Hematopoietic multipotent progenitor cell treated with erythropoietin and hydrocortisone succinate and interleukin-3 and kit ligand, for 4 days (in vitro differentiated cells): ENCODE data around the gene MYO1D.
"Not testable (repeated sequence)": the region's sequence is repeated elsewhere in the genome, so short reads cannot be mapped to it uniquely, and the experiment has no call there.

Experiments used
- DNase-seq: peaks from one replicate; pipeline ENCODE4 v3.0.0-alpha.2; 2015

Gene MYO1D

GRCh38 chr17:32483451-32484019 is 393.4 kb downstream of the MYO1D start:
- peak; percentile 77 for DNase-seq

- no peak for DNase-seq
These were observed 394.2 kb downstream of the MYO1D start for GRCh38 chr17:32482568-32483320.

- DNase-seq: no peak
These were observed 395.7 kb downstream of the MYO1D start for GRCh38 chr17:32481193-32481592.

GRCh38 chr17:32479074-32479617 is 397.8 kb downstream of the MYO1D start:
- DNase-seq: no peak

DNA sequence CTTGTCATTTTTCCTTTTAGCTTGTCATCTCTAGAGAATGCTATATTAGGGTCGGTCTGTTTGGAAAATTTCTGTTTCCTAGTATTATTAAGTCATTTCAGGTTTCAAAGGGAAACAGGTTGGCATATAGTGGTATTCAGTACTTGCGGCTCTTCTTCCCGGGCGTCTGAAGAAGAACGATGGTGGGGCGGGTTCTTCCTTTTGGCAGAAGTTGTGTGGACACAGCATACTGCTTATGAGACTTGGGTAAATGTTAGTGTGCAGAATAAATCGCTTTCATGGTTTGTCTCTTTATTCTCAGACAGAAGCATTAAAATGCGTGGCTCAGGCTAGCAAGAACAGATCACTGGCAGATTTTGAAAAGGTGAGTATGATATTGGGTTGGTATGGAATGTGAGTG is 399.7 kb downstream of the MYO1D start:
- no peak for DNase-seq

DNA sequence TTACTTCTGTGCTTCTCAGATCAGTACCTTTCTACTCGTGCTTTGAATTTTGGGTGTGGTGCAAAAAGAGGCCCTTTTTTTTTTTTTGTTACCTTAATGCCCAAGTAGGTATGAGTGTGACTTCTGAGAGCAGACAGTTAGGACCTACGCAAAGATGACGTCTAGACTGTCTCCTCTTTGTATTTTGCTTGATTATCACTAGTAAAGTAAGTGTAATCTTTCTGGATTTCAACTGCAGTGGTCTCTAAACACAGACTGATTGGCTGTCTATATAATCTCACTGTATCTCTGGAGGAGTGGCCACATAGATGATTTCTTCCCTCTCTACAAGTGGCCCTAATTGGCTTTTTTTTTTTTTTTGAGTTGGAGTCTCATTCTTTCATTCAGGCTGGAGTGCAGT is 401.7 kb downstream of the MYO1D start:
- no peak for DNase-seq

DNA sequence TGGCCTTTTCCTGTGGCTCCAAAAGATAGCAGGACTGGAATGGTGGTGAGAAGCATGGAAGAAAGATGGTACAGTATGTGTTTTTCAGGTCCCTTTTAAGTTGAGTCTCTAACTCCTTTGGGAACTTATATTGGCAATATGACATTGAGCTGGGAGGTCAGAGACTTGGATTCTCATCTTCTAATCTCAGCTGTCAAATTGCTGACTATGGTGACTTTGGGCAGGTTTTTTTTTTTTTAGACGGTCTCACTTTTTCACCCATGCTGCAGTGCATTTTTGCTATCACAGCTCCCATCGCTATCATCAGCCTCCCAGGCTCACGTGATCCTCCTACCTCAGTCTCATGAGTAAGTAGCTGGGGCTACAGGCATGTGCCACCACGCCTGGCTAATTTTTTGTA is 405.3 kb downstream of the MYO1D start:
- DNase-seq: no peak

- DNase-seq: no peak
These were observed 406.3 kb downstream of the MYO1D start for GRCh38 chr17:32470405-32471167.

DNA sequence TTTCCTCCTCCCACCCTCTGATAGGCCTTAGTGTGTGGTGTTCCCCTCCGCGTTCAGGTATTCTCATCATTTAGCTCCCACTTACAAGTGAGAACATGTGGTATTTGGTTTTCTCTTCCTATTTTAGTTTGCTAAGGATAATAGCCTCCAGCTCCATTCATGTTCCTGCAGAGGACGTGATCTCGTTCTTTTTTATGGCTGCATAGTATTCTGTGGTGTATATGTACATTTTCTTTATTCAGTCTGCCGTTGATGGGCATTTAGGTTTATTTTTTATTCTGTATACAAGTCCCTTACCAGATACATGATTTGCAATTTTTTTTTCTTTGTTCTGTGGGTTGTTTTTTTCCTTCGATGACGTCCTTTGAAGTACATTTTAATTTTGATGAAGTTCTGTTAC is 409.0 kb downstream of the MYO1D start:
- no peak for DNase-seq

GRCh38 chr17:32464374-32464773 is 412.6 kb downstream of the MYO1D start:
- no peak for DNase-seq

- DNase-seq: no peak
These were observed 413.6 kb downstream of the MYO1D start for GRCh38 chr17:32463304-32463703.

DNA sequence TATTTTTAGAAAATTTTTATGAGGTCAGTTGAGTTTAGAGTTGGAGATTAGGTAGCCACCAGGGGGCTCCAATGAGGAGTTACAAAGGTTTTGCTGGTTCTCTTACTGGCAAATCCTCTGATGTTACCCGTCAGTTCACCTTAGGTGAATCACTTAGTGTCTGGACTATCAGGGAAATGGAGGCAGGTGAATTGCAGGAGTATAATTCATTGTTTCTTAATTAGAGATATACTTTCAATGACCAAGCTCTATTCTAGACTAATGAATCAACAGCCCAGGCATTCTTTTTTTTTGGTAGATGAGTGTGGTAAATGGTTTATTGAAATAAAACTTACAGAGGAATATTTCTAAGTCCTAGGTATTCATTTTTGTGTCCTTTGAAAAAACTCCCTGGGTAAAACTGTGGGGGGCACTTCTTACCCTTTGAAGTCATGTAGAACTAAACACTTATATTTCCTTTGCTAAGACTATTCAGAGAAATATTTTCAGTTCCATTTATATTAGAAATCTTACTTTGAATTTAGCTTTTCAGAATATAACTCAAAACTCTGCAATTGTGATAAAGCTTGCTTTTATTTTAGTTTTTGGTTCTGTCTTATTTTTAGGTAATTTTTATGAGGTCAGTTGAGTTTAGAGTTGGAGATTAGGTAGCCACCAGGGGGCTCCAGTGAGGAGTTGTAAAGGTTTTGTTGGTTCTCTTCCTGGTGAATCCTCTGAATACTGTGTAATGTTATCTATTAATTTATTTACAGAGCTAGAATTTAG is 414.9 kb downstream of the MYO1D start:
- peak; percentile 85 for DNase-seq

- no peak for DNase-seq
These were observed 415.4 kb downstream of the MYO1D start for GRCh38 chr17:32461498-32461852.

GRCh38 chr17:32460054-32460453 is 416.9 kb downstream of the MYO1D start:
- DNase-seq: no peak

- no peak for DNase-seq
These were observed 418.6 kb downstream of the MYO1D start for GRCh38 chr17:32458371-32458770.

GRCh38 chr17:32453370-32453769 is 423.6 kb downstream of the MYO1D start:
- no peak for DNase-seq

- no peak for DNase-seq
These were observed 424.6 kb downstream of the MYO1D start for GRCh38 chr17:32452281-32452680.

DNA sequence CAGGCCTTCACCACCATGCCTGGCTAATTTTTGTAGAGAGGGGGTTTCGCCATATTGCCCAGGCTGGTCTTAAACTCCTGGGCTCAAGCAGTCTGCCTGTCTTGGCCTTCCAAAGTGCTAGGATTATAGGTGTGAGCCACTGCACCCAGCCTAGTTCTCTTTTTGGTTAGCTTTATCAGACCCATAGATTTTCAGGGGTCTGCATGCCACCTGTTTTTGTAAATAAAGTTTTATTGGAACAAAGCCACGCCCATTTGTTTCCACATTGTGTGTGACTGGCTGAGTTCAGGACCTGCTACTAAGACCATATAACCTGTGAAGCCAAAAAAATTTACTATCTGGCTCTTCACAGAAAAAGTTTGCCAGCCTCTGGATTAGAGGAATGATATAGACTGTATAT is 425.0 kb downstream of the MYO1D start:
- DNase-seq: no peak

- DNase-seq: not testable (repeated sequence)
These were observed 426.5 kb downstream of the MYO1D start for GRCh38 chr17:32450379-32450778.

DNA sequence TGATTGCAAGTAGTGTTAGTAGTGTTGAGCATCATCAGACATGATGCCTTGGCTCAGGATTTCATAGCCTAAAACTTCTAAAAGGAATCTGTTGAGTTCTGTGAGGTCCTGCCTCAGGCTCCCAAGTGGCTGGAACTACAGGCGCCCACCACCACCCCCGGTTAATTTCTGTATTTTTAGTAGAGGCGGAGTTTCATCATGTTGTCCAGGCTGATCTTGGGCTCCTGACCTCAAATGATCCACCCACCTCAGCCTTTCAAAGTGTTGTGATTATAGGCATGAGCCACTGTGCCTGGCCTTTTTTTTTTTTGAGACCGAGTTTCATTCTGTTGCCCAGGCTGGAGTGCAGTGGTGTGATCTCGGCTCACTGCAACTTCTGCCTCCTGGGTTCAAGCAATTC is 427.0 kb downstream of the MYO1D start:
- DNase-seq: no peak

DNA sequence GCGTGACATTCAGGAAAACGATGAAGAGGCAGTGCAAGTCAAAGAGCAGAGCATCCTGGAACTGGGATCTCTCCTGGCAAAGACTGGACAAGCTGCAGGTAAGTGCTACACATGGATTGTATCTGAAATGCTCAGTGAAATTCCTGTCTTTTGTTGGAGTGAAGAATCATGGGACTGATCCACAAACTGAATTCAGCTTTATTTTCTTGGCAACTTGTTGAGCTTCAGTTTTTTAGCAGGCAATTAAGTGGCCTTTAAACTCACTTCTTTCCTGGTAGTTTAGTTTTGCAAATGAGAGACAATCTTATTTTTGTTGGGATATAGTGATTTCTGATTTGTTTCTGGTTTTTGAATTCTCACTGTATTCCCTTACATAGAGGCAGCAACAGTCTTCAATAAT is 430.0 kb downstream of the MYO1D start:
- no peak for DNase-seq

- DNase-seq: peak; percentile 46
These were observed 431.0 kb downstream of the MYO1D start for GRCh38 chr17:32445971-32446370.

- peak; percentile 12 for DNase-seq
These were observed 431.4 kb downstream of the MYO1D start for GRCh38 chr17:32445497-32445896.
